ENCODE data around the gene SMARCC2.

DNA sequence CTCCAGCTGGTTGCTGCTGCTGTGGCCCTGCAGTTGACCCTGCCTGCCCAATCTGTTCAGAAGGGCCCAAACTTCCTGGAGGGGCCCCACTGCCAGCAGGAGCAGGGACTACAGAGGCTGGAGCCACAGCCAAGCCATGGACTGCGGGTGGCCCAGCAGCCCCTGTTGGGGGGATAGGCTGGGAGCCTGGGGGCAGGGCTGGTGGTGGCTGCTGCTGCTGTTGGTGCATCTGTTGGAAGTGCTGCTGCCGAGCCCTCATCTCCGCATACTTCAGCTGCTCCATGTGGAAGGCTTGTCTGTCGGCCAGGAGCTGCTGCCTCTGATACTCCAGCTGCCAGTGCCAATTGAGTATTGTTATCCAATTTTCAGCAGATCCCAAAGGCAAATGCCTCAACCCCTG, 23.9 kb downstream of the SMARCC2 start:
- no peak for TF ChIP-seq POLR2A (IDR thresholded peaks at IDR 0.05)
- TF ChIP-seq, protein P1, sequence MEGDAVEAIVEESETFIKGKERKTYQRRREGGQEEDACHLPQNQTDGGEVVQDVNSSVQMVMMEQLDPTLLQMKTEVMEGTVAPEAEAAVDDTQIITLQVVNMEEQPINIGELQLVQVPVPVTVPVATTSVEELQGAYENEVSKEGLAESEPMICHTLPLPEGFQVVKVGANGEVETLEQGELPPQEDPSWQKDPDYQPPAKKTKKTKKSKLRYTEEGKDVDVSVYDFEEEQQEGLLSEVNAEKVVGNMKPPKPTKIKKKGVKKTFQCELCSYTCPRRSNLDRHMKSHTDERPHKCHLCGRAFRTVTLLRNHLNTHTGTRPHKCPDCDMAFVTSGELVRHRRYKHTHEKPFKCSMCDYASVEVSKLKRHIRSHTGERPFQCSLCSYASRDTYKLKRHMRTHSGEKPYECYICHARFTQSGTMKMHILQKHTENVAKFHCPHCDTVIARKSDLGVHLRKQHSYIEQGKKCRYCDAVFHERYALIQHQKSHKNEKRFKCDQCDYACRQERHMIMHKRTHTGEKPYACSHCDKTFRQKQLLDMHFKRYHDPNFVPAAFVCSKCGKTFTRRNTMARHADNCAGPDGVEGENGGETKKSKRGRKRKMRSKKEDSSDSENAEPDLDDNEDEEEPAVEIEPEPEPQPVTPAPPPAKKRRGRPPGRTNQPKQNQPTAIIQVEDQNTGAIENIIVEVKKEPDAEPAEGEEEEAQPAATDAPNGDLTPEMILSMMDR (IDR thresholded peaks at IDR 0.05), result no peak

All from ovary (tissue), 3 donors.